ENCODE data around the gene ANKRD33B.
"Not testable (repeated sequence)": the region's sequence is repeated elsewhere in the genome, so short reads cannot be mapped to it uniquely, and the experiment has no call there.

The ANKRD33B gene

GRCh38 chr5:10593531-10594181 is 29.8 kb downstream of the ANKRD33B start:
- DNase-seq (ENCODE audit: low read depth in 2 of 2), result no peak

GRCh38 chr5:10594591-10595210 is 30.8 kb downstream of the ANKRD33B start:
- no peak for DNase-seq (ENCODE audit: low read depth in 2 of 2)

GRCh38 chr5:10595293-10595671 is 31.4 kb downstream of the ANKRD33B start:
- DNase-seq (ENCODE audit: low read depth in 2 of 2), result no peak

- no peak for DNase-seq (ENCODE audit: low read depth in 2 of 2)
Observed at GRCh38 chr5:10595672-10596309, 31.9 kb downstream of the ANKRD33B start.

GRCh38 chr5:10596310-10596703 is 32.4 kb downstream of the ANKRD33B start:
- no peak for DNase-seq (ENCODE audit: low read depth in 2 of 2)

GRCh38 chr5:10596886-10597451 is 33.1 kb downstream of the ANKRD33B start:
- DNase-seq (ENCODE audit: low read depth in 2 of 2), result no peak

- no peak for DNase-seq (ENCODE audit: low read depth in 2 of 2)
Observed at GRCh38 chr5:10599113-10599512, 35.2 kb downstream of the ANKRD33B start.

- no peak for DNase-seq (ENCODE audit: low read depth in 2 of 2)
Observed at GRCh38 chr5:10599862-10600284, 36.0 kb downstream of the ANKRD33B start.

DNA sequence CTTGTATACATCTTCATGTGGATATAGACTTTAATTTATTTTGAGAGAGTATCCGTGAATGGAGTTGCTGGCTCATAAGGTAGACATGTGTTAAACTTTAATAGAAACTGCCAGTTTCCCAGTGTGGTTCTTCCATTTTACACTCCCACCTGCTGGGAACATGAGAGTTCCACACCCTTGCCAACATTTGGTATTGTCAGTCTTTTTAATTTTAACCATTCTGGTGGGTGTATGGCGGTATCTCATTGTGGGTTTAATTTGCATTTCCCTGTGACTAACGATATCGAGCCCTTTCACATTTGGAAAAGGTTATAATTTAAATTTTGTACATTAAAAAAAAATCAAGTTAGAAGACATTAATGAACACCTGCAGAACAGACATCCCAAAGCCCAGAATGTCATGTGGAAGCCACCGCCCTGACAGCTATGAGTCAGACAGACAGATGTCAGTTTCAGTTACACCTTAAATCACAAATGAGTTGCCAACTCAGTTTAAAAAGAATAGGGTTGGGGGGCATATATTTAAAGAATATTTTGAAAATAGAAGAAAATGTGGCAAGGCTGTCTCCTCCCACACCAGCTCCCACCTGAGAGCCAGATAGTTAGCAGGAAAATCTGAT is 36.9 kb downstream of the ANKRD33B start:
- DNase-seq (ENCODE audit: low read depth in 2 of 2), result no peak

GRCh38 chr5:10601246-10602030 is 37.6 kb downstream of the ANKRD33B start:
- DNase-seq (ENCODE audit: low read depth in 2 of 2), result no peak

- DNase-seq (ENCODE audit: low read depth in 2 of 2), result no peak
Observed at GRCh38 chr5:10602031-10602806, 38.3 kb downstream of the ANKRD33B start.

DNA sequence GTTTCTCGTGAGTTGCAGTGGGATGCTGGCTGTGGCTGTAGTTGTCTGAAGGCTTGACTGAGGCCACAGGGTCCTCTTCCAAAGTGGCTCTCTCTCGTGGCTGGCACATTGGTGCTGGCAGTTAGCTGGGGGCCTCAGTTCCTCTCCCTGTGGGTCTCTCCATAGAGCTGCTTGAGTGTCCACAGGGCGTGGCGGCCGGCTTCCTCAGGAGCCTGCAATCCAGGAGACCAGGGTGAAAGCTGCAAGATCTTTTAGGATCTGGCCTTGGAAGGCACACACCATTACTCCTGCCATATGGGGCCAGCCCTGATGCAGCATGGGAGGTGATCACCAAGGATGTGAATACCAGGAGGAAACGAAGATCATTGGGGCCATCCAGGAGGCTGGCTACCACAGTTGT is 41.1 kb downstream of the ANKRD33B start:
- DNase-seq (ENCODE audit: low read depth in 2 of 2), result no peak

DNA sequence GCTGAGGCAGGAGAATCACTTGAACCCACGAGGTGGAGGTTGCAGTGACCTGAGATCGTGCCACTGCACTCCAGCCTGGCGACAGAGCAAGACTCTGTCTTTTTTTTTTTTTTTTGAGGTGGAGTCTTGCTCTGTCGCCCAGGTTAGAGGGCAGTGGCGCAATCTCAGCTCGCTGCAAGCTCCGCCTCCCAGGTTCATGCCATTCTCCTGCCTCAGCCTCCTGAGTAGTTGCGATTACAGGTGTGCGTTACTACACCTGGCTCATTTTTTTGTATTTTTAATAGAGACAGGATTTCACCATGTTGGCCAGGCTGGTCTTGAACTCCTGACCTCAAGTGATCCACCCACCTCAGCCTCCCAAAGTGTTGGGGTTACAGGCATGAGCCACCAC is 42.8 kb downstream of the ANKRD33B start:
- not testable (repeated sequence) for DNase-seq (ENCODE audit: low read depth in 2 of 2)

DNA sequence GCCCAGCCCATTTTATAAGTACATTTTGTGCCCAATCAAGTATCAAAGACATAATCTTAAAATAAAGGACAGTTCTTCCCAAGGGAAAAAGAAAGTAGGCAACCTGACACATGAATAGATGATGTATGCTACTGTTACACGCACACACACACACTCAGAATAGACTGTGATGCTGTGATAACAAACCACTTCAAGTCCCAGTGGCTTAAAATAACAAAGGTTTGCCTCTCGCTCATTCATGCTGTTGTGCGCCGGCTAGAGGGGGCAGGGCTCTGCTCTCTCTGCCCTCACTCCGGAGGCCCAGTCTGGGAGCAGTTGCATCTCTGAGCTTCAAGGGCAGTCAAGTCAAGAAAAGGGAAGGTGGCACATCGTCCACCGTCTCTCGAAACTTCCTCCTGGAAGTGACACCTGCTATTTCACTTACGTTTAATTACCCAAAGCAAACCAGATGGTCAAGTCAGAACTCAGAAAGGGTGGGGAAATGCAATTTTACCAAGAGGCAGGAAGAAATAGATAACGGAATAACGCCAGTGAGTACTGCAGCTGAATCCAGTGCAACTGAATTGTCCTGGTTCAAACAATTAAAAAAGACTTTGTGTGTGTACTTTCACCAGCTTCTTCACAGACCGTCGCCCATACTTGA is 43.3 kb downstream of the ANKRD33B start:
- no peak for DNase-seq (ENCODE audit: low read depth in 2 of 2)

DNA sequence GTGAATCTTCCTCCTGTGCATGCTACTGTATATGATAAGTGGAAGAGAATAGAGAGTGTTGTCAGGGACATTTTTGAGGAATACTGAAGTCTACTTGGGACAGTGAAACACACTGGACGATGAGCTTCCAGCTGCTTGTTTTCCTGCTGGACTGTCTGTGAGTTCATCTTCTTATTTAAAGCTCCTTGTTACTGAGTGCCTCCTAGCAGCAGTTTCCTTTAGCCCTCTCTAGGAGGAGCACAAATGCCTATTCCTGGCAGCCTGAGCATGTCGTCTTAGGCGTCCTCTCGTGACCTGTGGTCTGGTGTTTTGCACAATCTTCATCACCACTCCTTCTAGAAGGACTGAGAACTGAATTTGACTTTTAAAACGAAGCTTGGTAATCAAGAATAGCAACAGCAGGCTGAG is 43.8 kb downstream of the ANKRD33B start:
- DNase-seq (ENCODE audit: low read depth in 2 of 2), result no peak

- not testable (repeated sequence) for DNase-seq (ENCODE audit: low read depth in 2 of 2)
Observed at GRCh38 chr5:10608081-10608480, 44.2 kb downstream of the ANKRD33B start.

DNA sequence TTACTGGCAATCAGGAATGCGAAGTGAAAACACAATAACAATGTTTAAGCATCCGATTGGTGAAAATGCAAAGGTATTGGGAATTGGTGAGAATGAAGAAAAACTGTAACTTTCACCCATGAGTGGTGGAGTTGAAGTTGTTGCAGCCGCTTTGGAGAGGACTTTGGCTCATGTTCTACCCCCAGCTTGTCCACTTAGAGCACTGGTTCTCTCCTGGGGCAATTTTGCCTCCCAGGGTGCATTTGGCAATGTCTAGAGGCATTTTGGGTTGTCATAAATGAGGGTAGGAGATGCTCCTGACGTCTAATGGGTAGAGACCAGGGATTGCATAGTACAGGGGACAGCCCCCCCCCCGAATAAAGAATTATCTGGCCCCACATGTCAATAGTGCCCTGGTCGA is 46.2 kb downstream of the ANKRD33B start:
- no peak for DNase-seq (ENCODE audit: low read depth in 2 of 2)

- DNase-seq (ENCODE audit: low read depth in 2 of 2), result no peak
Observed at GRCh38 chr5:10611290-10611689, 47.4 kb downstream of the ANKRD33B start.

GRCh38 chr5:10612251-10612650 is 48.4 kb downstream of the ANKRD33B start:
- no peak for DNase-seq (ENCODE audit: low read depth in 2 of 2)

- no peak for DNase-seq (ENCODE audit: low read depth in 2 of 2)
Observed at GRCh38 chr5:10615693-10616092, 51.8 kb downstream of the ANKRD33B start.

All from stimulated activated CD8-positive, alpha-beta memory T cell treated with anti-CD3 and anti-CD28 coated beads, Interleukin-2, amount 100 ng/mL, for 1 hour (primary cell).